GM12872 (cell line): Measurements from ENCODE around the gene CDYL2.

Experiments used
- TF ChIP-seq, protein P1 (sequence below): IDR thresholded peaks from 3 replicates; pipeline ENCODE4 v1.5.1; 2011; ENCODE audit warnings: low read depth, mild to moderate bottlenecking, low read length, moderate library complexity; ENCODE audit not compliant: insufficient read depth

The CDYL2 gene

DNA sequence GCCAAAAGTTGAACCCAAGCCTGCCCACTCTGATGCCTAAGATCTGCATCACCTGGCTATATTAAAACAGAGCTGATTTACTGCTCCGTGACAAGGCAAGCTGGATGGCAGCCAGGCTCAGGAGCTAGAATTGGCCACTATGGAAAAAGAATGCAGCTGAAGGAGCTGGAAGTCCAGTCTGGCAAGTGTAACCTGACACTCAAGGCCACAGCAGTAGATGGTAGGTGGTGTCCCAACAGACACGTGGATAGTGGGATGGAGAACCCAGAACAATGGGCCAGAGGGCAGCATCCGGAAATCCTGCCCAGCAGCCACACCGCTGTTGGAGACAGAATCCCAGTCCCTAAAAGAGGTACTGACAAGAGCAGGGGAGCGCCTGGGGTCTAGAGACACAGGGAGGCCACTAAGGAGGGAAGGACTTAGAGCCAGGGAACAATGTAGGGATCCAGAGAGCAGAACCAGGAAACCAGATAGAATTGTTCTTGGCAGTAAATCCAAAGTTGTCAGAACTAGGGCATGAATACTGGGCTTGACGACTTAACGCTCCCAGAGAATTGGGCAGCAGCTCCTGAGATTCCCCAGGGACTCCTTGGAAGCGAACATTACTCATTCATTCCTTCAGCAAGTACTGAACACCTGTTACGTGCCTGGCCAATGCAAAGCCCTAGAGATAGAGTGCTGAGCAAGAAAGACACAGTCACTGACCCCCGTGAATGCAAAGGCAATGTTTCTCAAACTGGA, 85.7 kb downstream of the CDYL2 start:
- TF ChIP-seq, protein P1, sequence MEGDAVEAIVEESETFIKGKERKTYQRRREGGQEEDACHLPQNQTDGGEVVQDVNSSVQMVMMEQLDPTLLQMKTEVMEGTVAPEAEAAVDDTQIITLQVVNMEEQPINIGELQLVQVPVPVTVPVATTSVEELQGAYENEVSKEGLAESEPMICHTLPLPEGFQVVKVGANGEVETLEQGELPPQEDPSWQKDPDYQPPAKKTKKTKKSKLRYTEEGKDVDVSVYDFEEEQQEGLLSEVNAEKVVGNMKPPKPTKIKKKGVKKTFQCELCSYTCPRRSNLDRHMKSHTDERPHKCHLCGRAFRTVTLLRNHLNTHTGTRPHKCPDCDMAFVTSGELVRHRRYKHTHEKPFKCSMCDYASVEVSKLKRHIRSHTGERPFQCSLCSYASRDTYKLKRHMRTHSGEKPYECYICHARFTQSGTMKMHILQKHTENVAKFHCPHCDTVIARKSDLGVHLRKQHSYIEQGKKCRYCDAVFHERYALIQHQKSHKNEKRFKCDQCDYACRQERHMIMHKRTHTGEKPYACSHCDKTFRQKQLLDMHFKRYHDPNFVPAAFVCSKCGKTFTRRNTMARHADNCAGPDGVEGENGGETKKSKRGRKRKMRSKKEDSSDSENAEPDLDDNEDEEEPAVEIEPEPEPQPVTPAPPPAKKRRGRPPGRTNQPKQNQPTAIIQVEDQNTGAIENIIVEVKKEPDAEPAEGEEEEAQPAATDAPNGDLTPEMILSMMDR: no peak

DNA sequence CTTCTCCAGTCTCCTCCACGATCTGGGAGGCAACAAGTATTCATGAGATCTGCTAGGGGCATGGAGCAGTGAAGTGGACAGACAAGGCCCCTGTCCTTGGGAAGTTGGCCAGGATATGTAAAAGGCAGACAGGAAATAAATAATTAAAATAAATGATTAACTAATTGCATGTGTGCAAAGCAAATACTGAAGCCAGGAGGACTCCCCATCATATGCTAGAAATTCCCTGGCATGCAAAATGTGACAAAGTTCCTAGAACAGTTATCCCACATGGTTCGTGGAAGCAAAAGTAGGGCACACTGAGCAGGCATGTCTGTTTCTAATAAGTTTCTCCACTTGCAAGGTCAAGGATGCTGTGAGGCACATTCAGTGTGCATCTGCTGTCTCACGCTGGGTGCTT, 86.8 kb downstream of the CDYL2 start:
- TF ChIP-seq, protein P1: no peak

DNA sequence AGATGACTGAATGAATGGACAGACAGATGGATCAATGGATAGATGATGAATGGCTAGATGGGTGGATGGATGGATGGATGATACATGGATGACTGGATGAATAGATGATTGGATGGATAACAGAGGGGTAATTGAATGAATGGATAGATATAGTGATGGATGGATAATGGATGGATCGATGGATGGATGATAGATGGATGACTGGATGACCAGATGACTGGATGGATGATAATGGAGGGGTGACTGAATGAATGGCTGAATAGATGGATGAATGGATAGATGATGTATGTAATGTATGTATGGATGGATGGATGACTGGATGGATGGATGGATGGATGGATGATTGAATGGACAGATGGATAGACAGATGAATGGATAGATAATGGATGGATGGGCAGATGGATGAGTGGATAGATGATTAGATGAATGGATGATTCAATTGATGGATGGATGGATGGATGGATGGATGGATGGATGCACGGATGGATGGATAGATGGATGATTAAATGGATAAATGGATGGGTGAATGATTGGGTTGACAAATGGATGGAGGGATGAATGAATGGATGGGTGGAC, 87.7 kb downstream of the CDYL2 start:
- TF ChIP-seq, protein P1: no peak

DNA sequence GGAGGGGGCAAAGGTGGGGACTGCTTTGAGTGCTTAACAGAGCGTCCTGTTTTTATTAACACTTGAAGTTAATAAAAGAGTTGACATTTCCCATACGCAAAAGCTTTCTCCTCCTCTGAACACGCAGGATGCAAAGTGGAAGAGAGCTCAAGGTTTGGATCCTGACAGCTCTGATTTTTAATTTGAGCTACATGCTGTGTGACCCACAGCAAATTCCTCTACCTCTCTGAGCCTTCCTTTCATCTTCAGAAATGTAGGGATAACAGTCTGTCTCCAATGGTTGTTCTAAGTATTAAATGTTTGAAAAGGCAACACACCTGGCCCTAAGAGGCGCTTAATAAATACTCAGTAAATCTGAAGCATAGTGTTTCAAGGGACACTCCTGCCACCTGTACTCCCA, 93.0 kb downstream of the CDYL2 start:
- TF ChIP-seq, protein P1: no peak

DNA sequence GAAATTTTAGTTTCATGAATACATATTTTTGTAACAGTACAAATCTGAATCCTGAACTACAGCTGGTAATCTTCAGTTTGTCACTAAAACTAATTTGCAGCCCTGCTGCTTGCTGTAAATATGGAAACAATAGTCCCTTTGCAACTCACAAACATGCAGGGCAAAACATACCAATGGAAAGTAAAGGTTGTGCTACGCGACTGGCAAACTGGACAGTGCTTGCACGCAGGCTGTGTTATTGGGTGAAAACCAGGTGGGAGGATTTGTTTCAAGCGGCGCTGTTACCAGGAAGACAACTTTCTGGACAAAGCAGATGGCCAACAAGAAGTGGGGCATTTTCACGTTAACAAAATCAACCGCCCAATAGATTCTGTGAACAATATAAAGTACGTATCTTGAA, 93.5 kb downstream of the CDYL2 start:
- TF ChIP-seq, protein P1: no peak

DNA sequence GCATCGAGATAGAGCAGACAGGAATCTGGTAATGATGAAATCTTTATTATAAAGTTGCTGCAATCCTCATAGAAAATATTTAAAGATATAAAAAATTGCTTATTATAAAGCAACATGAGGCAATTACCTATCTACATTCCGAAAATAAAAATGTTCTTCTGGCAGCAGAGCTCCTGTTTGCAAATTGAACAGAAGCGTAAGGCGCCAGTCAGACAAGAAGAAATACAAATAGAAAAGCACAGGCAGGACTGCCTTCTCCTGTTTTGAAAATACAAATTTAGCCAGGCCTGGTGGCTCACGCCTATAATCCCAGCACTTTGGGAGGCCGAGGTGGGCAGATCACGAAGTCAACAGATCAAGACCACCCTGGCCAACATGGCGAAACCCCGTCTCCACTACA, 95.6 kb downstream of the CDYL2 start:
- TF ChIP-seq, protein P1: no peak

DNA sequence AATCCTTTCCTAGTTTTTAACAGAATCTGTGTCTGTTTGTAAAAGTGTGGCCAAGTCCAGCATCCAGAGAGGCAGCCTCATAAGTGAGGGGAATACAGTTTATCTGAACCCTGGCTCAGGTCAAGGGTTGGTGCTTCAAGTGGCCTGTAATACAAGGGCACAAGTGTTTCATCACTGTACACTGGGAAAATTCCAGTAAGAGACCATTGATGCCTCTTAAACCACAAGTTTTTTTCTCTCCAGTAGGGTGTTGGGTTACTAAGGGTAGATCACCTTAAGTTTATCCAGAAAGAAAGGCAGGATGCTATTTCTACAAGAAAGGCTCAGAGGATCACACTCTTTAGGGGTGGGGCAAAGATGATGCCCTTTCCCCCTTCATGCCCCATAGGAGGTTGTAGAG, 96.7 kb downstream of the CDYL2 start:
- TF ChIP-seq, protein P1: no peak
